Esophagus squamous epithelium (tissue), 4 donors: ENCODE results near the gene ZBTB4.
"Not testable (repeated sequence)": the region's sequence is repeated elsewhere in the genome, so short reads cannot be mapped to it uniquely, and the experiment has no call there.

Experiments used
- POLR2A ChIP-seq, 4 donors: fragments of 450-650 bp; IDR thresholded peaks; one replicate each; pipeline ENCODE4 v1.6.1; 2017; ENCODE audit warnings: antibody characterized with exemption in 4 of 4, mild to moderate bottlenecking in 4 of 4, moderate library complexity in 3 of 4
- TF ChIP-seq, protein P1 (sequence below), 6 experiments: fragments of 450-650 bp in 4 of 6; fragments of 200-600 bp in 2 of 6; sonication (generic) in 2 of 6; IDR thresholded peaks; one replicate each; pipeline ENCODE4 v1.5.1; 2016 to 2019; ENCODE audit warnings: antibody characterized with exemption in 6 of 6, mild to moderate bottlenecking in 4 of 6, moderate library complexity in 4 of 6

- TF ChIP-seq, protein P1, sequence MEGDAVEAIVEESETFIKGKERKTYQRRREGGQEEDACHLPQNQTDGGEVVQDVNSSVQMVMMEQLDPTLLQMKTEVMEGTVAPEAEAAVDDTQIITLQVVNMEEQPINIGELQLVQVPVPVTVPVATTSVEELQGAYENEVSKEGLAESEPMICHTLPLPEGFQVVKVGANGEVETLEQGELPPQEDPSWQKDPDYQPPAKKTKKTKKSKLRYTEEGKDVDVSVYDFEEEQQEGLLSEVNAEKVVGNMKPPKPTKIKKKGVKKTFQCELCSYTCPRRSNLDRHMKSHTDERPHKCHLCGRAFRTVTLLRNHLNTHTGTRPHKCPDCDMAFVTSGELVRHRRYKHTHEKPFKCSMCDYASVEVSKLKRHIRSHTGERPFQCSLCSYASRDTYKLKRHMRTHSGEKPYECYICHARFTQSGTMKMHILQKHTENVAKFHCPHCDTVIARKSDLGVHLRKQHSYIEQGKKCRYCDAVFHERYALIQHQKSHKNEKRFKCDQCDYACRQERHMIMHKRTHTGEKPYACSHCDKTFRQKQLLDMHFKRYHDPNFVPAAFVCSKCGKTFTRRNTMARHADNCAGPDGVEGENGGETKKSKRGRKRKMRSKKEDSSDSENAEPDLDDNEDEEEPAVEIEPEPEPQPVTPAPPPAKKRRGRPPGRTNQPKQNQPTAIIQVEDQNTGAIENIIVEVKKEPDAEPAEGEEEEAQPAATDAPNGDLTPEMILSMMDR (IDR thresholded peaks at IDR 0.05): not testable (repeated sequence)
- not testable (repeated sequence) for TF ChIP-seq POLR2A (IDR thresholded peaks at IDR 0.05)
Measured at GRCh38 chr17:7482742-7483088, 3.3 kb upstream of the ZBTB4 start.
